Left lung (tissue), 10 donors: ENCODE measurements around the gene GABARAP. TPM values are rescaled to one million over a fixed set of nuclear protein-coding genes. Genes with fewer than 3 reads are reported as not detected.

Experiments
- ATAC-seq: fragments of 200-7000 bp; cut with Tn5 transposase; one replicate; pipeline ENCODE4 v1.9.1; 2020; ENCODE audit warnings: moderate library complexity
- DNase-seq, 4 donors: peaks; one replicate each; pipeline ENCODE4 v3.0.0-alpha.2; 2013 to 2020
- H3K27ac ChIP-seq, 2 donors: fragments of 200-600 bp; sonication (generic) in 1 of 2; one replicate each; pipeline versions ENCODE4 v1.5.0 to v1.8.0; 2020 to 2021
- H3K27me3 ChIP-seq, 2 donors: fragments of 200-600 bp; sonication (generic) in 1 of 2; one replicate each; pipeline versions ENCODE4 v1.5.0 to v1.8.0; 2020 to 2021
- H3K36me3 ChIP-seq, 2 donors: fragments of 200-600 bp; sonication (generic) in 1 of 2; one replicate each; pipeline versions ENCODE4 v1.5.0 to v1.8.0; 2020 to 2021
- H3K4me1 ChIP-seq, 2 donors: fragments of 200-600 bp; one replicate each; pipeline ENCODE4 v1.8.0; 2021
- H3K4me3 ChIP-seq, 2 donors: fragments of 200-600 bp; sonication (generic) in 1 of 2; one replicate each; pipeline versions ENCODE4 v1.5.0 to v1.8.0; 2020 to 2021; ENCODE audit warnings: mild to moderate bottlenecking in 1 of 2
- H3K9me3 ChIP-seq, 2 donors: fragments of 200-600 bp; sonication (generic) in 1 of 2; one replicate each; pipeline versions ENCODE4 v1.5.0 to v1.8.0; 2020 to 2021
- intact Hi-C, 2 donors: fragments of 100-400 bp; cut with DNase I; formaldehyde crosslinking; loops; one replicate each; pipeline versions ENCODE4 v1.11.2 to v1.14.2; 2022
- microRNA-seq, 2 donors: library from miRNA; unstranded; fragments of <30 nt; microRNA quantifications; one replicate each; pipeline ENCODE4, GENCODE V29; 2019
- polyA plus RNA-seq, 6 donors: library from polyadenylated mRNA; unstranded; fragments of 120-200 nt; gene quantifications; one replicate each; pipeline ENCODE4 v1.2.1, GENCODE V29; 2013; ENCODE audit not compliant: insufficient read length in 6 of 6
- total RNA-seq, 2 donors: library from RNA; stranded (reverse); fragmentation: NEBNext Ultra II Directional; extraction: Animal tissue kit (Norgen Biotek cat#: 25700); gene quantifications; one replicate each; pipeline ENCODE4 v1.2.1, GENCODE V29; 2021
- TF ChIP-seq, protein P1 (sequence below), 2 donors: fragments of 200-600 bp; sonication (generic) in 1 of 2; IDR thresholded peaks; one replicate each; pipeline versions ENCODE4 v1.5.0 to v1.8.0; 2021; ENCODE audit warnings: antibody characterized with exemption in 2 of 2
- donor health status: DM: no; HTN: yes; CAD: no.
- donor health status: DM: no; HTN: no; CAD: no.

The GABARAP gene
- total and polyA plus RNA-seq, 8 donors = 442 to 559 (median 492) TPM

DNA sequence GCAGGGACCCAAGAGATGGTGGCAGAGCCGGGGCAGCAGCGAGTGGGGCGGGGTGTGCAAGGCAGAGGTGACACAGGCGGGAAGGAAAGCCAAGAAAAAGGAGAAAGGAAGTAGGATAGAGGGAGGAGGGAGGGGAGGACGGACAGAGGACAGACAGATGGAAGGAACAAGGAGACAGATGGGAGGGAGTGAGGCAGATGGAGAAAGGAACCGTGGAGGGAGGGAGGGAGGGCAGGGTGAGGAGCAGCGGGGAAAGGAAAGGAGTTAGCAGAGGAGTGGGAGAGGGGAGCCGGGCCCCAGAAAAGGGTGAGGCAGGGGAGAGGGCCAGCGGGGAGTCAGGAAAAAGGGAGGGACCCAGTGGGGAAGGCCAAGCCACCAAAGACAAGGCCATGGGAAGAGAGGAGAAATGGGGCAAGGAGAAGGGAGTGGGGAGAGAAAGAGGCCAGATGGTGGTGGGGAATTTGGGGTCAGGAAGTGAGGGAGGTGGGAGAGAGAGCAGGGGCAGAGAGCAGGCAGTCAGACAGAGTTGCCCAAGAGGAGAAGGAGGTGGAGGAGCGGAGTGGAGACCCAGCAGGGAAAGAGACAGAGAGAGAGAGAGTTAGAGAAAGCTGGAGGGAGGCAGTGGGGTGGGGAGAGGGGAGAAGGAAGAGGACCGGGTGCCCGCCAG is 49.8 kb downstream of the GABARAP start:
- no peaks in the 10 kb centered on the region for H3K4me1 ChIP-seq
- no peak for ATAC-seq
- intact Hi-C loops = no loop called here
- H3K27me3 ChIP-seq = no peaks in the 10 kb centered on the region
- H3K4me3 ChIP-seq = no peak overlapping the region
- TF ChIP-seq, protein P1, sequence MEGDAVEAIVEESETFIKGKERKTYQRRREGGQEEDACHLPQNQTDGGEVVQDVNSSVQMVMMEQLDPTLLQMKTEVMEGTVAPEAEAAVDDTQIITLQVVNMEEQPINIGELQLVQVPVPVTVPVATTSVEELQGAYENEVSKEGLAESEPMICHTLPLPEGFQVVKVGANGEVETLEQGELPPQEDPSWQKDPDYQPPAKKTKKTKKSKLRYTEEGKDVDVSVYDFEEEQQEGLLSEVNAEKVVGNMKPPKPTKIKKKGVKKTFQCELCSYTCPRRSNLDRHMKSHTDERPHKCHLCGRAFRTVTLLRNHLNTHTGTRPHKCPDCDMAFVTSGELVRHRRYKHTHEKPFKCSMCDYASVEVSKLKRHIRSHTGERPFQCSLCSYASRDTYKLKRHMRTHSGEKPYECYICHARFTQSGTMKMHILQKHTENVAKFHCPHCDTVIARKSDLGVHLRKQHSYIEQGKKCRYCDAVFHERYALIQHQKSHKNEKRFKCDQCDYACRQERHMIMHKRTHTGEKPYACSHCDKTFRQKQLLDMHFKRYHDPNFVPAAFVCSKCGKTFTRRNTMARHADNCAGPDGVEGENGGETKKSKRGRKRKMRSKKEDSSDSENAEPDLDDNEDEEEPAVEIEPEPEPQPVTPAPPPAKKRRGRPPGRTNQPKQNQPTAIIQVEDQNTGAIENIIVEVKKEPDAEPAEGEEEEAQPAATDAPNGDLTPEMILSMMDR (IDR thresholded peaks at IDR 0.05) = no peak
- H3K36me3 ChIP-seq = peaks cover 0 to 64% of the 10 kb centered on the region in 2 donors
- no peaks in the 10 kb centered on the region for H3K9me3 ChIP-seq
- no peak overlapping the region for H3K27ac ChIP-seq
- DNase-seq = no peak

DNA sequence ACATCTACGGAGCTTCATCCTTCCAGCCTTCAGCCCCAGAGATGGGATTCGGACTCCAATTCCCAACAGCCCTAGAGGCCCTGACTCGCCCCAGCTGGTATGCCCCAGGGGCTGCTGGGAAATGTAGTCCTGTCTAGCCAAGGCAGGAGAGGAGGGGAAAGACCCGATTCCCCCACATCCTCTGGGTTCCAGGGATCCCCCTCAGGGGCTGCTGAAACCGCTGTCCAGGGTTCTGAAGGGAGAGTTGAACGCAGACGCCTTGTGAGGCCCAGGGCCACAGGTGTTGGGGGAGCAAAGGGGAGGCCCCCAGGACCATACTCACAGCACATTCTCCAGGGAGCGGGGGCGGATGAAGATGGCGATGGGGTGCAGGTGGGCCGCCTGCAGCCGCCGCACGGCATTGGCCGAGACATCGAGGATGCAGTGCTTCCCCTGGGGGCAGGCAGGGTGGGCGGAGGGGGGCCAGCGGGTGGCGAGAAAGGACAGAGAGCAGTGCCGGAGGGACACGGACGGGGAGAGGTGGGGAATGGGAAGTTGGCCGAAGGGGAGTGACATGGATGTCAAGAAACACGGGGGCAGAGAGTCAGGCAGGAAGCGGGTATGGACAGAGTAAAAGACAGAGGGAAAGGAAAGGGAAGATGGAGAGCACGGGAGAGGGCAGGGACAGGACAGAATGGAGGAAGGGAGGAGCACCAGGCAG is 50.5 kb downstream of the GABARAP start:
- H3K36me3 ChIP-seq = peaks cover 0 to 60% of the 10 kb centered on the region in 2 donors
- H3K27ac ChIP-seq = no peak overlapping the region
- intact Hi-C loops = no loop called here
- ATAC-seq (peak; percentile 82), DNase-seq (peak in 1 of 4 donors; percentile 49)
- no peaks in the 10 kb centered on the region for H3K27me3 ChIP-seq
- H3K9me3 ChIP-seq = no peaks in the 10 kb centered on the region
- TF ChIP-seq, protein P1 (IDR thresholded peaks at IDR 0.05) = no peak
- peaks cover 0 to 2% of the 10 kb centered on the region in 2 donors for H3K4me1 ChIP-seq
- no peak overlapping the region for H3K4me3 ChIP-seq

DNA sequence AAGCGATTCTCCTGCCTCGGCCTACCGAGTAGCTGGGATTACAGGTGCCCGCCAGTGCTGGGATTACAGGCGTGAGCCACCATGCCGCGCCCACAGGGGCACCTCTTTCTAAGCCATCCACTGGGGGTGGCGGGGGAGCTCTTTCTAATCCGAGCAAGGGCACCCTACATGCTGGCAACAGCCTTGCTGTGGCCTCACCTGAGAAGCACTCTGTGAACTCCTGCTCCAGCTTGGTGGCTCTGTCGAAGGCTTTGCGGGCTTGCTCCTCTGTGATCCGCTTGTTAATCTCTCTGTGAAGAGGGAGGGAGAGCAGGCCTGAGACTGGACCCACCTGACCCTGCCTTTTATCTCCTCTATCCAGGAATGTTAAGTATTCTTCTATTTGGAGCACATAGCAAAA is 51.2 kb downstream of the GABARAP start:
- Histone ChIP-seq H3K9me3 (no peaks in the 10 kb centered on the region), H3K4me1 (peaks cover 0 to 5% of the 10 kb centered on the region in 2 donors), H3K27me3 (no peaks in the 10 kb centered on the region), H3K36me3 (peaks cover 0 to 53% of the 10 kb centered on the region in 2 donors), H3K27ac (no peak overlapping the region), H3K4me3 (no peak overlapping the region)
- TF ChIP-seq, protein P1 (IDR thresholded peaks at IDR 0.05) = no peak
- no peak for DNase-seq
- intact Hi-C loops = no loop called here
- no peak for ATAC-seq

DNA sequence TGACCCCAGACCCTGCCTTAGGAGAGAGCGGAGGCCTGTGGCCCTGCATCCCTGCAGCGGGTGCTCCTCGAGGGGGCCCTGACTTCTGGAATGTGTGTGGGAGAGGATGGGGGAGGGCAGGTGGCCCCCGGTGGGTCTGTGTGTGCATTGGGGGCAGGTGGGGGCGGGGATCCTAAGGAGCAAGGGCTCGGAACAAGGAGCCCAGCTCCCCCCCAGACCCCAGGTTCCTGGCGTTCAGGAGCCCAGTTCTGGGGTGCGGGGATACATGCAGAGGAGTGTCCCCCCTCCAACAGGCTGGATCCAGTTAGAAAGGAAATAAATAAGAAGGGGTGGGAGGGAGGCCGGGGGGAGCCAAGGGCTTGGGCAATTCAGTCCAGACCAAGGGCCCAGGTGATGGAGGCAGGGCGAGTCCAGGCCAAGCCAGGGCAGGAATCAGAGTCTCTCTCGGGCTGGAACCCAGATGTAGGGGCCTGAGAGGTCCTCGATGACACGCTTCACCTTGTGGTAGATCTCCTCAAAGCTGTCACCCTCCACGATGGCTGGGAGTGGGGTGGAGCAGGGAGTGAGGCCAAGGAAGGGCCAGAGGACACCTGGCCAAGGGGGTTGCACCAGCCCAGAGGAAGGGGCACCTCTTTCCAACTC is 51.9 kb downstream of the GABARAP start:
- Histone ChIP-seq H3K27me3 (no peaks in the 10 kb centered on the region), H3K36me3 (peaks cover 0 to 46% of the 10 kb centered on the region in 2 donors), H3K27ac (no peak overlapping the region), H3K4me1 (peaks cover 0 to 5% of the 10 kb centered on the region in 2 donors), H3K4me3 (no peak overlapping the region), H3K9me3 (no peaks in the 10 kb centered on the region)
- ATAC-seq = no peak
- intact Hi-C loops = no loop called here
- no peak for DNase-seq
- TF ChIP-seq, protein P1 (IDR thresholded peaks at IDR 0.05) = no peak

Small RNAs within 50 kb of the gene (microRNA-seq; reads per million reads assigned to microRNA genes)
- gene MIR324 = 1,145 to 1,240 reads per million in 2 donors

Other genes with a start within 250 kb of the GABARAP start
Only the 30 nearest of the 36 such genes appear.
- gene SLC16A13, start 206.4 kb downstream of the GABARAP start, total RNA-seq = 10 to 100 TPM in 1 of 2 donors, 1 to 10 TPM in 1; 9.5 to 21.5 TPM
- 1 to 10 TPM; 3.7 to 5.8 (median 4.6) TPM for gene SLC16A13, start 206.4 kb downstream of the GABARAP start, polyA plus RNA-seq
- 1 to 10 TPM; 1.2 to 2.5 TPM for gene SLC16A11, start 198.4 kb downstream of the GABARAP start, total RNA-seq
- gene SLC16A11, start 198.4 kb downstream of the GABARAP start, polyA plus RNA-seq = 1 to 10 TPM in 4 of 6 donors, under 1 TPM in 2; 0.74 to 1.5 (median 1.1) TPM
- 1 to 10 TPM; 7.8 to 9.6 TPM for gene CLEC10A, start 162.2 kb downstream of the GABARAP start, total RNA-seq
- gene CLEC10A, start 162.2 kb downstream of the GABARAP start, polyA plus RNA-seq = 1 to 10 TPM; 2.0 to 3.6 (median 3.6) TPM
- 1 to 10 TPM; 1.0 to 2.7 TPM for gene ASGR2, start 127.6 kb downstream of the GABARAP start, total RNA-seq
- gene ASGR2, start 127.6 kb downstream of the GABARAP start, polyA plus RNA-seq = under 1 TPM; 0.34 to 0.76 (median 0.51) TPM
- 1 to 10 TPM; 2.4 to 7.7 TPM for gene ASGR1, start 63.1 kb downstream of the GABARAP start, total RNA-seq
- gene ASGR1, start 63.1 kb downstream of the GABARAP start, polyA plus RNA-seq = 10 to 100 TPM in 4 of 6 donors, 1 to 10 TPM in 2; 8.7 to 13.0 (median 11.0) TPM
- 10 to 100 TPM; 25.9 to 33.8 TPM for gene DLG4, start 22.6 kb downstream of the GABARAP start, total RNA-seq
- 10 to 100 TPM; 35.6 to 60.0 (median 47.6) TPM for gene DLG4, start 22.6 kb downstream of the GABARAP start, polyA plus RNA-seq
- 100 to 1,000 TPM; 610 to 654 TPM for gene ACADVL, start 22.5 kb downstream of the GABARAP start, total RNA-seq
- gene ACADVL, start 22.5 kb downstream of the GABARAP start, polyA plus RNA-seq = 100 to 1,000 TPM; 285 to 403 (median 362) TPM
- 10 to 100 TPM; 36.9 to 46.3 TPM for gene DVL2, start 7.9 kb downstream of the GABARAP start, total RNA-seq
- gene DVL2, start 7.9 kb downstream of the GABARAP start, polyA plus RNA-seq = 10 to 100 TPM; 51.7 to 59.7 (median 54.6) TPM
- 10 to 100 TPM; 31.1 to 45.4 TPM for gene PHF23, start 3.0 kb downstream of the GABARAP start, total RNA-seq
- 10 to 100 TPM; 32.8 to 51.2 (median 46.1) TPM for gene PHF23, start 3.0 kb downstream of the GABARAP start, polyA plus RNA-seq
- gene CTDNEP1, start 9.3 kb upstream of the GABARAP start, total RNA-seq = 100 to 1,000 TPM; 134 to 171 TPM
- gene CTDNEP1, start 9.3 kb upstream of the GABARAP start, polyA plus RNA-seq = 100 to 1,000 TPM; 133 to 154 (median 146) TPM
- 10 to 100 TPM; 26.5 to 46.6 TPM for gene ELP5, start 9.8 kb upstream of the GABARAP start, total RNA-seq
- gene ELP5, start 9.8 kb upstream of the GABARAP start, polyA plus RNA-seq = 10 to 100 TPM; 36.6 to 49.7 (median 42.9) TPM
- 100 to 1,000 TPM; 187 to 197 TPM for gene CLDN7, start 20.0 kb upstream of the GABARAP start, total RNA-seq
- 10 to 100 TPM; 26.0 to 37.0 (median 34.8) TPM for gene CLDN7, start 20.0 kb upstream of the GABARAP start, polyA plus RNA-seq
- gene SLC2A4, start 39.3 kb upstream of the GABARAP start, total RNA-seq = under 1 TPM; 0.60 to 0.85 TPM
- gene SLC2A4, start 39.3 kb upstream of the GABARAP start, polyA plus RNA-seq = 1 to 10 TPM in 4 of 6 donors, under 1 TPM in 2; 0.93 to 1.5 (median 1.3) TPM
- under 1 TPM; 0.37 to 0.67 TPM for gene YBX2, start 52.2 kb upstream of the GABARAP start, total RNA-seq
- 1 to 10 TPM; 1.3 to 2.5 (median 1.6) TPM for gene YBX2, start 52.2 kb upstream of the GABARAP start, polyA plus RNA-seq
- gene EIF5A, start 65.2 kb upstream of the GABARAP start, total RNA-seq = 100 to 1,000 TPM; 307 to 622 TPM
- 100 to 1,000 TPM; 213 to 323 (median 262) TPM for gene EIF5A, start 65.2 kb upstream of the GABARAP start, polyA plus RNA-seq
- 10 to 100 TPM; 48.2 to 54.9 TPM for gene GPS2, start 72.9 kb upstream of the GABARAP start, total RNA-seq
- 100 to 1,000 TPM in 1 of 6 donors, 10 to 100 TPM in 5; 73.0 to 102 (median 81.9) TPM for gene GPS2, start 72.9 kb upstream of the GABARAP start, polyA plus RNA-seq
- gene NEURL4, start 86.9 kb upstream of the GABARAP start, total RNA-seq = 10 to 100 TPM; 27.8 to 35.2 TPM
- gene NEURL4, start 86.9 kb upstream of the GABARAP start, polyA plus RNA-seq = 10 to 100 TPM; 22.2 to 36.8 (median 27.9) TPM
- 10 to 100 TPM in 1 of 2 donors, 1 to 10 TPM in 1; 9.9 to 51.4 TPM for gene ACAP1, start 94.1 kb upstream of the GABARAP start, total RNA-seq
- gene ACAP1, start 94.1 kb upstream of the GABARAP start, polyA plus RNA-seq = 10 to 100 TPM in 2 of 6 donors, 1 to 10 TPM in 4; 6.7 to 11.3 (median 8.1) TPM
- gene KCTD11, start 109.7 kb upstream of the GABARAP start, total RNA-seq = 10 to 100 TPM; 10.3 to 10.7 TPM
- gene KCTD11, start 109.7 kb upstream of the GABARAP start, polyA plus RNA-seq = 10 to 100 TPM in 3 of 6 donors, 1 to 10 TPM in 3; 8.3 to 13.1 (median 9.9) TPM
- not detected for gene TMEM95, start 112.7 kb upstream of the GABARAP start, total RNA-seq
- not detected for gene TMEM95, start 112.7 kb upstream of the GABARAP start, polyA plus RNA-seq
- 1 to 10 TPM; 6.1 to 6.4 TPM for gene TNK1, start 138.6 kb upstream of the GABARAP start, total RNA-seq
- 1 to 10 TPM; 5.3 to 8.7 (median 6.4) TPM for gene TNK1, start 138.6 kb upstream of the GABARAP start, polyA plus RNA-seq
- 10 to 100 TPM; 42.0 to 42.7 TPM for gene PLSCR3, start 152.1 kb upstream of the GABARAP start, total RNA-seq
- 10 to 100 TPM; 46.0 to 62.5 (median 57.7) TPM for gene PLSCR3, start 152.1 kb upstream of the GABARAP start, polyA plus RNA-seq
- gene TMEM256, start 161.6 kb upstream of the GABARAP start, total RNA-seq = 10 to 100 TPM; 50.7 to 56.0 TPM
- gene TMEM256, start 161.6 kb upstream of the GABARAP start, polyA plus RNA-seq = 10 to 100 TPM; 70.7 to 75.7 (median 72.5) TPM
- gene NLGN2, start 165.4 kb upstream of the GABARAP start, total RNA-seq = 10 to 100 TPM; 14.8 to 20.1 TPM
- 10 to 100 TPM; 25.3 to 34.4 (median 30.1) TPM for gene NLGN2, start 165.4 kb upstream of the GABARAP start, polyA plus RNA-seq
- gene SPEM1, start 177.9 kb upstream of the GABARAP start, total RNA-seq = not detected
- gene SPEM1, start 177.9 kb upstream of the GABARAP start, polyA plus RNA-seq = not detected
- not detected for gene SPEM2, start 183.2 kb upstream of the GABARAP start, total RNA-seq
- gene SPEM2, start 183.2 kb upstream of the GABARAP start, polyA plus RNA-seq = not detected
- gene SPEM3, start 186.4 kb upstream of the GABARAP start, total RNA-seq = not detected
- gene SPEM3, start 186.4 kb upstream of the GABARAP start, polyA plus RNA-seq = not detected
- gene TMEM102, start 193.0 kb upstream of the GABARAP start, total RNA-seq = 1 to 10 TPM; 7.2 to 9.6 TPM
- 1 to 10 TPM; 2.1 to 3.3 (median 2.6) TPM for gene TMEM102, start 193.0 kb upstream of the GABARAP start, polyA plus RNA-seq
- 1 to 10 TPM in 1 of 2 donors, under 1 TPM in 1; 0.97 to 1.7 TPM for gene FGF11, start 197.1 kb upstream of the GABARAP start, total RNA-seq
- 1 to 10 TPM; 1.7 to 2.8 (median 2.3) TPM for gene FGF11, start 197.1 kb upstream of the GABARAP start, polyA plus RNA-seq
- 10 to 100 TPM; 10.6 to 12.1 TPM for gene CHRNB1, start 202.6 kb upstream of the GABARAP start, total RNA-seq
- 10 to 100 TPM in 2 of 6 donors, 1 to 10 TPM in 4; 7.0 to 10.3 (median 9.6) TPM for gene CHRNB1, start 202.6 kb upstream of the GABARAP start, polyA plus RNA-seq